Astrocyte of the spinal cord (primary cell): Measurements from ENCODE around the gene FKBP15.
A peak's percentile ranks its signal among the peaks of the same experiment; 100 is the strongest.

Experiments used
- DNase-seq: peaks from one replicate; pipeline ENCODE4 v3.0.0; 2011; ENCODE audit warnings: low read depth, low spot score
- H3K4me3 ChIP-seq: 2 replicates; pipeline ENCODE4 v1.5.1; 2011; ENCODE audit warnings: low read depth, mild to moderate bottlenecking, low read length, moderate library complexity
- in situ Hi-C: cut with HindIII; loops from 2 replicates; pipeline ENCODE4 v1.10.0; 2017; ENCODE audit warnings: low sequenced_read_pairs
- TF ChIP-seq, protein P1 (sequence below): IDR thresholded peaks from 2 replicates; pipeline ENCODE4 v1.5.1; 2012; ENCODE audit warnings: low read depth, mild to moderate bottlenecking, low read length, inconsistent platforms

The FKBP15 gene

GRCh38 chr9:113215132-113215531 is 5.9 kb downstream of the FKBP15 start:
- DNase-seq = peak; percentile 35
- in situ Hi-C loops = no loop called here
- TF ChIP-seq, protein P1, sequence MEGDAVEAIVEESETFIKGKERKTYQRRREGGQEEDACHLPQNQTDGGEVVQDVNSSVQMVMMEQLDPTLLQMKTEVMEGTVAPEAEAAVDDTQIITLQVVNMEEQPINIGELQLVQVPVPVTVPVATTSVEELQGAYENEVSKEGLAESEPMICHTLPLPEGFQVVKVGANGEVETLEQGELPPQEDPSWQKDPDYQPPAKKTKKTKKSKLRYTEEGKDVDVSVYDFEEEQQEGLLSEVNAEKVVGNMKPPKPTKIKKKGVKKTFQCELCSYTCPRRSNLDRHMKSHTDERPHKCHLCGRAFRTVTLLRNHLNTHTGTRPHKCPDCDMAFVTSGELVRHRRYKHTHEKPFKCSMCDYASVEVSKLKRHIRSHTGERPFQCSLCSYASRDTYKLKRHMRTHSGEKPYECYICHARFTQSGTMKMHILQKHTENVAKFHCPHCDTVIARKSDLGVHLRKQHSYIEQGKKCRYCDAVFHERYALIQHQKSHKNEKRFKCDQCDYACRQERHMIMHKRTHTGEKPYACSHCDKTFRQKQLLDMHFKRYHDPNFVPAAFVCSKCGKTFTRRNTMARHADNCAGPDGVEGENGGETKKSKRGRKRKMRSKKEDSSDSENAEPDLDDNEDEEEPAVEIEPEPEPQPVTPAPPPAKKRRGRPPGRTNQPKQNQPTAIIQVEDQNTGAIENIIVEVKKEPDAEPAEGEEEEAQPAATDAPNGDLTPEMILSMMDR = no peak
- H3K4me3 ChIP-seq = no peak overlapping the region

- in situ Hi-C loops = no loop called here
- no peak for DNase-seq
- no peak overlapping the region for H3K4me3 ChIP-seq
- TF ChIP-seq, protein P1 = no peak
These were observed 10.3 kb downstream of the FKBP15 start for GRCh38 chr9:113210815-113211214.

DNA sequence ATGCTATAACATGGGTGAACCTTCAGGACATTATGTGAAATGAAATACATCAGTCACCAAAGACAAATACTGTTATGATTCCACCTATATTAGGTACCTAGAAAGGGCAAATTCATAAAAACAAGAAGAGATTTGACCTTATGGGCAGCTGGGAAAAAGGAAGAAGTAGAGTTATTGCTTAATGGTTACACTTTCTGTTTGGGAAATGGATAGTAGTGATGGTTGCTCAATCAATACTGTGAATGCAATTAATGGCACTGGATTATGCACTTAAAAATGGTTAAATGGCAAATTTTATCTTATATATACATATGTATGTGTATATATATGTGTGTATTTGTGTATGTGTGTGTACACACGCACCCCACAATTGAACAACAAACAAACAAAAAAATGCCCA is 15.2 kb downstream of the FKBP15 start:
- in situ Hi-C loops = no loop called here
- H3K4me3 ChIP-seq = no peak overlapping the region
- TF ChIP-seq, protein P1 = no peak
- DNase-seq = no peak

GRCh38 chr9:113205432-113205831 is 15.6 kb downstream of the FKBP15 start:
- H3K4me3 ChIP-seq = no peak overlapping the region
- TF ChIP-seq, protein P1 = no peak
- in situ Hi-C loops = no loop called here
- peak; percentile 28 for DNase-seq

DNA sequence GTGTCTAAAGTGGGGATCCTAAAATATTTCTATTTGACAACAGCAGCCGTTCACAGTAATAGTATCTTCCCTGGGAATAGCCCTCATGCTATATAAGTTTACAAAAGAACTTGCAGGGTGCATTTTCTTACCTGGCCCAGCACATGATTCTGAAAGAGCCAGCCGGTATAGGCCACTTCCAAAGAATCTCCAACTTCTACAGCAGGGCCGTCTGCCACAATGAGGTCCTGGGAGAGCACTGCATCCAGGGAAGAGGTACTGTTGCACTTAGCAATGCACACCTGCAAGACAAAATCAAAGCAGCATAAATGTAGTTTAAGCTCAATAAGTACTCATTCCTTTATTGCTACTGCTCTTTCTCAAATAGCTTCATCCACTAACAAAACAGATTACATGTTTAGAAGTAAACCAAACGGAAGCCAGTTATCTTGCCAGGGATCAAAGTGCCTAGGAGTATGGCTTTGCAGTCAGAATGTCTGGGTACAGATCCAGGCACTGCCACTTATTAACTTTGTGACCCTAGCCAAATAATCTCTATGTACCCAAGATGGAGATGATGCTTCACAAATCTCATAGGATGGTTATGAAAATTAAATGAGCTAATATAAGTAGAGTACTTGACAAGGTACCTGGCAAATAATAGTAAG is 21.3 kb downstream of the FKBP15 start:
- TF ChIP-seq, protein P1 = no peak
- H3K4me3 ChIP-seq = no peak overlapping the region
- DNase-seq = no peak
- in situ Hi-C loops = no loop called here

DNA sequence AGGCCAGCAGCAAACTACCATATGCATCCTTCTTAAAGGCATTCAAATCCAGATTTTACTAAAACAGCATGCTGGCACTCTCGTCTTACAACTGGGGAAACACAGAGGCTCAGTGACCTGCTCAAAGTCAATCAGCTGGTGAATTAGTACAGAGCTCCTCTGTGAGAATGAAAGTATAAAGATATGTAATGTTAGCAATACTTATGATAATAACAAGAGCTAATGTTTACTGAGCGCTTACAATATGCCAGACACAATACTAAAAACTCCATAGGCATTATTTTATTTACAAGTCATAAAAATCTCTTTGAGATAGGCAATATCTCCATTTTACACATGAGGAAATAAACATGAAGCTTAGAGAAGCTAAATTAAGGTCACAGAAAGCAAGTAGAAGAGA is 28.6 kb downstream of the FKBP15 start:
- in situ Hi-C loops = no loop called here
- H3K4me3 ChIP-seq = no peak overlapping the region
- no peak for DNase-seq
- TF ChIP-seq, protein P1 = no peak
